Cortex of kidney (tissue), 1 donor: ENCODE data around the gene BACE1.
"Not testable (repeated sequence)": the region's sequence is repeated elsewhere in the genome, so short reads cannot be mapped to it uniquely, and the experiment has no call there.

Source experiments
- DNase-seq: peaks from one replicate; lab custom pipeline; 2025; lab: John Stamatoyannopoulos, UW

Gene BACE1

GRCh38 chr11:117273550-117274289 is 42.3 kb downstream of the BACE1 start:
- no peak for DNase-seq

DNA sequence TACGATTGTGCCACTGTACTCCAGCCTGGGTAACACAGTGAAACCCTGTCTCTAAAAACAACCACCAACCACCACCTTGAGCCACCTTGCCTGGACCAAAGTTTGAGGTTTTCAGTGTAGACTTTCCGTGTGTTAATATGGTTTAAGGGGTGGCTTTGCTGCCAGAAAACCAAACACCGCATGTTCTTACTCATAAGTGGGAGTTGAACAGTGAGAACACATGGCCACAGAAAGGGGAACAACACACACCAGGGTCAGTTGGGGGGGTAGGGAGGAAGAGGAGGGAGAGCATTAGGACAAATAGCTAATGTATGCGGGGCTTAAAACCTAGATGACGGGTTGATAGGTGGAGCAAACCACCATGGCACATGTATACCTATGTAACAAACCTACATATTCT is 43.9 kb downstream of the BACE1 start:
- DNase-seq: not testable (repeated sequence)

DNA sequence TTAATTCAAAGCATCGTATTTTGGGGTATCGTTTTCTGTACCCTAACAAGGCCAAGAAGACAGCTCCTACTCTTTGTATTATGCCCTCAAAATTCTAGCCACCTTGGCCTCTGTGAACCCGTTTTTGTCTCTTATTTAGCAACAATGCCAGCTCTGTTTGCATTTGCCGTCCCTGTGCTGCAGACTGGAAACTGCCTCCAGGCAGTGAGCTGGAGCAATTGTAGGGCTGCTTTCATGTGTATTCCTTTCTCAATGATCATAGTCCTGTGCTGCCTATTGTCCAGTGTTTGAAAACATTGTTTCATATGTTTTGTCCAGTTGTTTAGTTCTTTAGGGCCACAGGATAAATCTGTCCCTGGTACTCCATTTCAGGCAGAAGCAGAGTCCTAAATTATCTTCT is 44.8 kb downstream of the BACE1 start:
- DNase-seq: no peak

- no peak for DNase-seq
Observed at GRCh38 chr11:117269856-117270255, 46.2 kb downstream of the BACE1 start.

- DNase-seq: no peak
Observed at GRCh38 chr11:117265745-117266144, 50.3 kb downstream of the BACE1 start.

DNA sequence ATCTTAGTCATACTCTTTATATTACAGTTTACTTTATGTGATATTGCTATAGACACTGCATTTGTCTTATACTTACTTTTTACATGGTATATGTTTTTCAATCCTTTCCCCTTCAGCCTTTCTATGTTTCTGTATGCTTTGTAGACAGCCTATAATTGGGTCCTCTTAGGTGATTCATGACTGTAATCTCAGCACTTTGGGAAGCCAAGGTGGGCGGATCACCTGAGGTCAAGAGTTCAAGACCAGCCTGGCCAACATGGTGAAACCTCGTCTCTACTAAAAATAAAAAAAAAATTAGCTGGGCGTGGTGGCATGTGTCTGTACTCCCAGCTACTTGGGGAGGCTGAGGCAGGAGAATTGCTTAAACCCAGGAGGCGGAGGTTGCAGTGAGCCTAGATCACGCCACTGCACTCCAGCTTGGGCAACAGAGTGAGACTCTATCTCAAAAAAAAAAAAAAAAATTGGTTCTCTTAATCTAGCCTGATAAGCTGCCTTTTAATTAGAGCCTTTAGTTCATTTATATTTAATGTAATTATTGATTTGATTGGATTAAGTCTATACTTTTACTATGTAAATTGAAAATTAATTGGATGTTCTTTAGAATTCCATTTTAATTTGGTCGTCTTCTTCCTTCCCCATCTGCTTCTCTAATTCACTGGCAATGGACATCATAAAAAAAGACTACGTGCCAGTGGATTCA is 51.3 kb downstream of the BACE1 start:
- DNase-seq: not testable (repeated sequence)

DNA sequence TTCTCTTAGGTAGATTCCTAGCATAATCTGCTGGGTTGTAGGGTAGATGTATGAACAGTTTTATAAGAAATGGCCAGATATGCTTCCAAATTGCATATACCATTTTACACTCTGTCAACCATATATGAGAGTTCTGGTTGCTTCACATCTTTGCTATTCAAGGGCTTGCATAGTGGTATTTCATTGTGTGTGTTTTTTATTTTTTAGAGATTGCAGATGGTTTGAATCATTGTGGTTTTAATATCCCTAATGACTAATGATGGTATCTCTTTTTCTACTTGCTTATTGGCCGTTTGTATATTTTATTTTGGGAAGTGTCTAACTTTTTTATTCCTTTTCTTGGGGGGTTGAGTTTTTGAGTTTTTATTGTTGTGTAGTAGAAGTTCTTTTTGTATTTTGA is 56.6 kb downstream of the BACE1 start:
- DNase-seq: no peak

DNA sequence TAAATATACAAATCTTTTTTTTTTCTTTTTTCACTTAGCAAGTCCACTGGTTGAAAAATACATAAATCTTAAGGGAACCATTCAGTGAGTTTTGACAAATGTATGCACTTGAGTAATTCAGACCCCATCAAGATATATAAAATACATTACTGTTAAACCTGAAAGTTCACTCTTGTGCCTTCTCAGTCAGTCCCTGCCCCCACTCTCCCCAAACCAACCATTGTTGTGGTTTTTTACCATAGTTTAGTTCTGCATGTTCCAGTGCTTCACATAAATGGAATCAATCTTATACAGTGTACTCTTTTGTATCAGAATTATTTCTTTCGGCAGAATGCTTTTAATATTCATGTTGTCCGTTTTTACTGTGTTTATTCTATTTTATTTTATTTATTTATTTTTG is 57.5 kb downstream of the BACE1 start:
- no peak for DNase-seq

- DNase-seq: no peak
Observed at GRCh38 chr11:117256573-117256972, 59.5 kb downstream of the BACE1 start.

GRCh38 chr11:117255966-117256365 is 60.1 kb downstream of the BACE1 start:
- no peak for DNase-seq

DNA sequence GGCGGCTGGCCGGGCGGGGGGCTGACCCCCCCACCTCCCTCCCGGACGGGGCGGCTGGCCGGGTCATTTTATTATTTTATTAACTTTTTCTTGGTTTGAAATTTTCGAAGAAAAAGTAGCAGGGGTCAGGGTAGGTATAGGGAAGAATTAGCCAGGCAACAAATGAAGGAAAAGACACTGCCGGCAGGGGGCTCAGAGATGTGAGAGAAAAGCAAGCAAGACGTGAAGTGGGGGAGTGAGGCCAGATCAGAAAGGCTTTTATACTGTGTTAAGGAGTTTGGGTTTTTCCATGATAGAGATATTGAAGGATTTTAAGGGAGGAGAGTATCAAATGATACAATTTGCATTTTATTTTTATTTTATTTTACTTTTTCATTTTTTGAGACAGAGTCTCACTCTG is 64.5 kb downstream of the BACE1 start:
- no peak for DNase-seq

DNA sequence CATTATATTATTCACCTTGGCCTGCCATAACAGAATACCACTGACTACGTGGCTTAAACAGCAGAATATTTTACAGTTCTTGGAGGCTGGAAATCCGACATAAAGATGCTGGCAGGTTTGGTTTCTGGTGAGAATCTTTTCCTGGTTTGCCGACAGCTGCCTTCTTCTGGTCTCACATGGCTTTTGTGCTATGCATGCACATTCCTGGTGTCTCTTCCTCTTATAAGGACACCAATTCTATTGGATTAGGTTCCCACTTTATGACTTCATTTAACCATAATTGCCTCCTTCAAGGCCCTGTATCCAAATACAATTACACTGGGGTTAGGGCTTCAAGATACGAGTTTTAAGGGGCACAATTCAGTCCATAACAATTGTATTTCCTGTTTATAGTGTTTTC is 66.5 kb downstream of the BACE1 start:
- DNase-seq: no peak

DNA sequence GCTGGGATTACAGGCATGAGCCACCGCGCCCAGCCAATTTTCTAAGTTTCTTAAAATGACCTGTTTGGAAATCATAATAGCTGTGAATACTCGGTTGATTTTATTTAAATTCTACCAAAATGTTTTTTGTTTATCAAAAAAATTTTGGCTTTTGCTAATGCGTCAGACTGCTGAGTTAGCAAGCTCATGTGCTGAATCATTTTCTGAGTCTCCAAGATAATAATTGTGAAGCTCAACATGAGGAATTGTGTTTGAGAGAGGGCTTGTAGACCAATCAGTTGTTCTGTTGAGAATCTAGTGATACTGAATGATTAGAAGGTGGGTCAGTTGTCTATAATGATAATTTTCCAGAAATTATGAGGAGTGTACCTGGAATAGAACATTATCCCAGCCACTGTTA is 67.7 kb downstream of the BACE1 start:
- DNase-seq: no peak

- no peak for DNase-seq
Observed at GRCh38 chr11:117239295-117239694, 76.8 kb downstream of the BACE1 start.

GRCh38 chr11:117238221-117238620 is 77.8 kb downstream of the BACE1 start:
- DNase-seq: no peak
